Endothelial cell of umbilical vein (primary cell): ENCODE measurements around the gene HRH2.

Experiments used
- CTCF ChIP-seq, 2 donors: IDR thresholded peaks; 1 replicate in 1 of 2; 2 replicates in 1 of 2; pipeline ENCODE4 v1.5.1; 2011; ENCODE audit warnings: low read length in 2 of 2, mild to moderate bottlenecking in 2 of 2, moderate library complexity in 2 of 2, control low read depth in 1 of 2, inconsistent platforms in 1 of 2, low read depth in 1 of 2; ENCODE audit not compliant: insufficient read depth in 1 of 2; ENCODE audit errors: extremely low read depth in 1 of 2
- EZH2 ChIP-seq: IDR thresholded peaks from 2 replicates; pipeline ENCODE4 v1.6.1; 2012; ENCODE audit warnings: borderline replicate concordance, low read depth, mild to moderate bottlenecking, moderate library complexity, low read length, inconsistent platforms; ENCODE audit not compliant: severe bottlenecking
- FOS ChIP-seq: IDR thresholded peaks from 2 replicates; pipeline ENCODE4 v1.6.1; 2011; ENCODE audit warnings: mild to moderate bottlenecking, low read length, moderate library complexity, borderline replicate concordance; ENCODE audit not compliant: insufficient read depth
- JUN ChIP-seq: IDR thresholded peaks from 2 replicates; pipeline ENCODE4 v1.6.1; 2011; ENCODE audit warnings: borderline replicate concordance, low read depth; ENCODE audit not compliant: insufficient read length, insufficient read depth
- MAX ChIP-seq: IDR thresholded peaks from 2 replicates; pipeline ENCODE4 v1.6.1; 2011; ENCODE audit not compliant: insufficient read depth, insufficient read length
- MYC ChIP-seq: IDR thresholded peaks from one replicate; pipeline ENCODE4 v1.6.1; 2011; ENCODE audit warnings: mild to moderate bottlenecking, low read depth, low read length
- POLR2A ChIP-seq: IDR thresholded peaks from 2 replicates; pipeline ENCODE4 v1.6.1; 2012; ENCODE audit warnings: low read depth, mild to moderate bottlenecking, control low read depth, low read length
- POLR2AphosphoS5 ChIP-seq: IDR thresholded peaks from 2 replicates; pipeline ENCODE4 v1.6.1; 2012; ENCODE audit warnings: low read depth, mild to moderate bottlenecking, control low read depth, low read length, moderate library complexity; ENCODE audit not compliant: insufficient read depth

GRCh38 chr5:175707751-175708375, 50.0 kb downstream of the HRH2 start:
- TF ChIP-seq EZH2 (no peak), CTCF (IDR thresholded peaks at IDR 0.05; ENCODE audit: extremely low read depth in 1 of 2, insufficient read depth in 1 of 2, low read depth in 1 of 2, low read length in 2 of 2) (no peak), MYC (no peak), POLR2A (no peak), POLR2AphosphoS5 (no peak), FOS (no peak), MAX (no peak), JUN (no peak)
